Activated CD4-positive, alpha-beta T cell treated with anti-CD3 and anti-CD28 coated beads for 36 hours (primary cell): ENCODE data around the gene CGB3. TPM values are rescaled to one million over a fixed set of nuclear protein-coding genes. Genes with fewer than 3 reads are reported as not detected.
"Not testable (repeated sequence)": the region's sequence is repeated elsewhere in the genome, so short reads cannot be mapped to it uniquely, and the experiment has no call there.

Experiments
- ATAC-seq: fragments of 200-7000 bp; cut with Tn5 transposase; one replicate; pipeline ENCODE4 v1.10.0; 2021; ENCODE audit warnings: mild to moderate bottlenecking, moderate library complexity
- CTCF ChIA-PET: fragments of 350-600 bp; sonication (Branson Sonifier 250); formaldehyde crosslinking; loops from one replicate; lab custom pipeline; 2021; ENCODE audit warnings: antibody characterized with exemption; lab: Charles Lee
- POLR2A ChIA-PET: fragments of 350-600 bp; sonication (Branson Sonifier 250); formaldehyde crosslinking; loops from one replicate; lab custom pipeline; 2021; ENCODE audit warnings: antibody characterized with exemption, inconsistent platforms; lab: Charles Lee
- DNase-seq: peaks from one replicate; pipeline ENCODE4 v3.0.0-alpha.2; 2020
- H3K27ac Mint-ChIP-seq: one replicate; pipeline ENCODE4 v1.8.0; 2021; ENCODE audit warnings: mixed read lengths
- H3K27me3 Mint-ChIP-seq: one replicate; pipeline ENCODE4 v1.8.0; 2021; ENCODE audit warnings: mixed read lengths
- H3K36me3 Mint-ChIP-seq: one replicate; pipeline ENCODE4 v1.8.0; 2021; ENCODE audit warnings: low read depth, mixed read lengths
- H3K4me1 Mint-ChIP-seq: one replicate; pipeline ENCODE4 v1.8.0; 2021; ENCODE audit warnings: mixed read lengths
- H3K4me3 Mint-ChIP-seq: one replicate; pipeline ENCODE4 v1.8.0; 2021; ENCODE audit warnings: mild to moderate bottlenecking, moderate library complexity, mixed read lengths
- H3K9me3 Mint-ChIP-seq: one replicate; pipeline ENCODE4 v1.8.0; 2021; ENCODE audit warnings: low read depth, mixed read lengths
- intact Hi-C, 2 experiments: fragments of 100-400 bp; cut with DNase I in 1 of 2; cut with micrococcal nuclease in 1 of 2; formaldehyde crosslinking; loops; one replicate each; pipeline versions ENCODE4 v1.14.2 to v1.15.1; 2022 to 2024; cut with DNase I, micrococcal nuclease
- total RNA-seq, 2 experiments: library from RNA; stranded (reverse); gene quantifications; one replicate each; pipeline ENCODE4 v1.2.3, GENCODE V29; 2021

The CGB3 gene
- total RNA-seq = not detected

GRCh38 chr19:49024233-49024632 is at the start of gene CGB3:
Gene CGB3 (minus strand): TSS chr19:49024333. CDS start chr19:49023971, 362 bp downstream.
- H3K36me3 Mint-ChIP-seq, H3K4me3 Mint-ChIP-seq, POLR2A ChIA-PET, H3K27me3 Mint-ChIP-seq, ATAC-seq, DNase-seq, CTCF ChIA-PET, H3K9me3 Mint-ChIP-seq, H3K27ac Mint-ChIP-seq, intact Hi-C loops: not testable (repeated sequence)
- H3K4me1 Mint-ChIP-seq = peaks cover 10% of the 10 kb centered on the region

GRCh38 chr19:49071860-49072547 is 47.9 kb upstream of the CGB3 start:
- Mint-ChIP-seq H3K4me3 (no peak overlapping the region), H3K27ac (no peak overlapping the region), H3K36me3 (no peaks in the 10 kb centered on the region), H3K4me1 (peaks cover 7% of the 10 kb centered on the region), H3K27me3 (peaks cover 58% of the 10 kb centered on the region), H3K9me3 (no peaks in the 10 kb centered on the region)
- ChIA-PET POLR2A (no interaction called here), CTCF (no interaction called here)
- ATAC-seq = no peak
- peak; percentile 49 for DNase-seq
- intact Hi-C loops = no loop called here

- H3K27ac Mint-ChIP-seq = no peak overlapping the region
- no peak overlapping the region for H3K4me3 Mint-ChIP-seq
- ATAC-seq (no peak), DNase-seq (no peak)
- ChIA-PET POLR2A (no interaction called here), CTCF (interaction anchor here (0.9 to 1.7 kb wide), 3 partner anchors 10 to 73 kb away, joined by 3 to 8 read pairs (median 5); no protein-coding TSS in a partner anchor)
- no peaks in the 10 kb centered on the region for H3K36me3 Mint-ChIP-seq
- no peaks in the 10 kb centered on the region for H3K9me3 Mint-ChIP-seq
- intact Hi-C loops = no loop called here
- H3K4me1 Mint-ChIP-seq = peaks cover 7% of the 10 kb centered on the region
- H3K27me3 Mint-ChIP-seq = peaks cover 67% of the 10 kb centered on the region
These were observed 46.3 kb upstream of the CGB3 start for GRCh38 chr19:49070416-49070815.

- H3K4me1 Mint-ChIP-seq = peaks cover 7% of the 10 kb centered on the region
- ChIA-PET POLR2A (no interaction called here), CTCF (interaction anchor here (0.7 to 1.7 kb wide), 2 partner anchors 8 to 37 kb away, joined by 3 to 8 read pairs; no protein-coding TSS in a partner anchor)
- ATAC-seq = no peak
- no peak for DNase-seq
- intact Hi-C loops = no loop called here
- no peak overlapping the region for H3K27ac Mint-ChIP-seq
- H3K4me3 Mint-ChIP-seq = no peak overlapping the region
- H3K9me3 Mint-ChIP-seq = no peaks in the 10 kb centered on the region
- no peaks in the 10 kb centered on the region for H3K36me3 Mint-ChIP-seq
- H3K27me3 Mint-ChIP-seq = peaks cover 68% of the 10 kb centered on the region
These were observed 44.9 kb upstream of the CGB3 start for GRCh38 chr19:49069026-49069425.

DNA sequence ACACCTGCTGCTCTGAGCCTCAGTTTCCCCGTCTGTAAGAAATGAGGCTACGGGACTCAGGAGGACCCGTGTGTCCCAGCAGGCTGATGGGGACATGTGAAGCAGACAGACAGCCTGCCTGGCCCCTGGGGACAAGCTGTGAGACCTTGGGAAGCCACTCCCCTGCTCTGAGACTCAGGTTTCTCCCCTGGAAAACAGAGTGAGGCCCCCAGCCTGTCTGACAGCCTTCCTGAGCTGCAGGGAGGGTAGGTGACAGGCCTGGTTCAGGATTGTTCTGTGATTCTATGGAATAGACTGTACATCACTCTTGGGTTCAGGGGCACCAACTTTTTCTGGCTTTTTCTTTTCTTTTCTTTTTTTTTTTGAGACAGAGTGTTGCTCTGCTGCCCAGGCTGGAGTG is 43.4 kb upstream of the CGB3 start:
- no peaks in the 10 kb centered on the region for H3K4me1 Mint-ChIP-seq
- ChIA-PET POLR2A (no interaction called here), CTCF (no interaction called here)
- intact Hi-C loops = no loop called here
- H3K9me3 Mint-ChIP-seq = no peaks in the 10 kb centered on the region
- H3K4me3 Mint-ChIP-seq = no peak overlapping the region
- H3K36me3 Mint-ChIP-seq = no peaks in the 10 kb centered on the region
- DNase-seq (no peak), ATAC-seq (no peak)
- H3K27ac Mint-ChIP-seq = no peak overlapping the region
- H3K27me3 Mint-ChIP-seq = peaks cover 59% of the 10 kb centered on the region

GRCh38 chr19:49065905-49066512 is 41.9 kb upstream of the CGB3 start:
- H3K27me3 Mint-ChIP-seq = peaks cover 53% of the 10 kb centered on the region
- CTCF ChIA-PET = interaction anchor here (1.0 to 1.6 kb wide), 2 partner anchors 10 to 32 kb away, joined by 3 read pairs; no protein-coding TSS in a partner anchor
- H3K27ac Mint-ChIP-seq = no peak overlapping the region
- H3K36me3 Mint-ChIP-seq = no peaks in the 10 kb centered on the region
- H3K9me3 Mint-ChIP-seq = no peaks in the 10 kb centered on the region
- POLR2A ChIA-PET = no interaction called here
- no peak for ATAC-seq
- DNase-seq = no peak
- no peaks in the 10 kb centered on the region for H3K4me1 Mint-ChIP-seq
- H3K4me3 Mint-ChIP-seq = no peak overlapping the region
- intact Hi-C loops = no loop called here

DNA sequence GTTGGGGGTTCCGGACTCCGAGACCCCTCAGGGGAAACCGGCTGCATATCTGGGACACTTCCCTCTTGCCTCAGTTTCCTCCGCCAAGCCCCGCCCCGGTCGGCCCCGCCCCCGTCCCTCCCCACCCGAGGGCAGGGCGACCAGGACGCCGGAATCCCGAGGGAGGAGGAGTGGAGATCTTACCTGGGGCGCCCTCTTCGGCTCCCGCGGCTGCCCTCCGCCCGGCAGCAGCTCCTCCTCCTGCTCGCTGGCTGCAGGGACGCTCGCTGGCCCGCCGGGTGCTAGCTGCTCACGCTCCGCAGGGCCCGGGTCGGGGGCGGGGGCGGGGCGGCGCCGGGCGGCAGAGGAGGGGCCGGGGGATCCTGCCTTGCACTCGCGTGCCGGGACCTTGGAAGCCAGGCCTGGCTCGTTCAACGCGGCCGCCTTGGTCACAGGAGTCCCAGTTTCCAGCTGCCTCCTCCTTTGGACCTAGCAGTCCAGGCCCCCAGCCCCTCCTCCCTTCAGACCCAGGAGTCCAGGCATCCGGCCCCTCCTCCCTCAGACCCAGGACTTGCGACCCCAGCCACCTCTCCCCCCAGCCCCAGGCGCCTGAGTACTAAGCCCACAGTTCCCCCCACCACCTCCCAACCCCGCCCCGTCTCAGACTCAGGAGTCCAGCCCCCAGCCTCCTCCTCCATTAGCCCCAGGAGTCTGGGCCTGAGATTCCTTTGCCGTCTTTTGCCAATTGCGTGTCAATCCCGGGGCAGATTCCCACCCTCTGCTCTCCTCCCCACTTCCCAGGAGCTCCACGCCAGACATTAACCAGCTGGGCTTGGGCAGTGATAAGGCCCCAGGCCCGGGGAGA is 40.9 kb upstream of the CGB3 start, which contains the start of gene NTF4:
Gene NTF4, minus strand, starts transcription at position 51 of the 844 bp plus-strand sequence. CDS start 2,821 bp downstream, outside the sequence.
- Mint-ChIP-seq H3K4me1 (no peaks in the 10 kb centered on the region), H3K9me3 (no peaks in the 10 kb centered on the region), H3K27me3 (peaks cover 51% of the 10 kb centered on the region), H3K27ac (no peak within 1 kb of the TSS), H3K36me3 (no peaks in the 10 kb centered on the region), H3K4me3 (no peak within 1 kb of the TSS)
- POLR2A ChIA-PET = interaction anchor here (0.6 kb wide), 1 partner anchor 257 kb away, joined by 5 read pairs; no protein-coding TSS in a partner anchor
- intact Hi-C loops = no loop called here
- peak; percentile 32 for DNase-seq
- peak; percentile 36 for ATAC-seq
- CTCF ChIA-PET = interaction anchor here (1.6 kb wide), 1 partner anchor 9 kb away, joined by 3 read pairs; no protein-coding TSS in a partner anchor

DNA sequence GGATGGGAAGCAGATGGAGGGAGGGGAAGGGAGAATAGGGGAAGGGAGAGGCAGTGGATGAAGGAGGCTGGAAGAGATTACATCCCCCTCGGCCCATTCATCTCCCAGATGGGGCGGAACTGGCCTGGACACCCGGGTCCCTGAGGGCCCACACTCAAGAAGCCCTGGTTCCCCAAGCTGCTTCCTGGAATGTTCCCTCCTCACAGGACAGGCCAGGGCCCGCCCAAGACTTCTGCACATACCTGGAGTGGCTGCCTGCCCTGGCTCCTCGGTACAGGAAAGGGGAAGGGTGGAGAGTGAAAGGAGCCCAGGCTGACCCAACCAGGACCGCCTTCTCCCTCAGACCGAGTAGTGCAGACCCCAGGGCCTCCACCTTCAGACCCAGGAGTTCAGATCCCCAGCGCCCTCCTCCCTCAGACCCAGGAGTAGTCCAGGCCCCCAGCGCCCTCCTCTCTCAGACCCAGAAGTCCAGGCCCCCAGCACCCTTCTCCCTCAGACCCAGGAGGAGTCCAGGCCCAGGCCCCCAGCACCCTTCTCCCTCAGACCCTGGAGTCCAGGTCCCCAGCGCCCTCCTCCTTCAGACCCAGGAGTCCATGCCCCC is 40.0 kb upstream of the CGB3 start:
- no peaks in the 10 kb centered on the region for H3K4me1 Mint-ChIP-seq
- H3K27ac Mint-ChIP-seq = no peak overlapping the region
- ATAC-seq (no peak), DNase-seq (no peak)
- intact Hi-C loops = no loop called here
- no peaks in the 10 kb centered on the region for H3K36me3 Mint-ChIP-seq
- CTCF ChIA-PET = interaction anchor here (1.6 kb wide), 1 partner anchor 8 kb away, joined by 3 read pairs; no protein-coding TSS in a partner anchor
- POLR2A ChIA-PET = no interaction called here
- H3K9me3 Mint-ChIP-seq = no peaks in the 10 kb centered on the region
- H3K27me3 Mint-ChIP-seq = peaks cover 50% of the 10 kb centered on the region
- H3K4me3 Mint-ChIP-seq = no peak overlapping the region

DNA sequence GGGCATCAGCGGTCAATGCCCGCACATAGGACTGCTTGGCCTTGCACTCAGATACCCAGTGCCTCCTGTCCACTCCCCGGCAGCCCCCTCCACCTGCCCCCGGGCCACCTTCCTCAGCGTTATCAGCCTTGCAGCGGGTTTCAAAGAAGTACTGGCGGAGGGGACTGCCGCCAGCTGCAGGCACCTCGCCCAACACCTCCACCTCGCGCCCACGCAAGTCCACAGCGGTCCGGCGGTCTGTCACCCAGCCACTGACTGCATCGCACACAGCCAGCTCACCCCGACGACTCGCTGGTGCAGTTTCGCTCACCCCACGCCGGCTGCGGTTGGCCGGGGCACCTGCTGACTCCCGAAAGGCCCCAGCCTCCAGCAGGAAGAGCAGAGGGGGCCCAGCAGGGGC is 37.3 kb upstream of the CGB3 start:
- intact Hi-C loops = no loop called here
- POLR2A ChIA-PET = no interaction called here
- no peak for ATAC-seq
- CTCF ChIA-PET = interaction anchor here (1.4 to 1.7 kb wide), 2 partner anchors 9 to 137 kb away, joined by 5 to 8 read pairs; no protein-coding TSS in a partner anchor
- Mint-ChIP-seq H3K27me3 (peaks cover 56% of the 10 kb centered on the region), H3K4me3 (no peak overlapping the region), H3K27ac (no peak overlapping the region), H3K4me1 (peaks cover 17% of the 10 kb centered on the region), H3K36me3 (no peaks in the 10 kb centered on the region), H3K9me3 (no peaks in the 10 kb centered on the region)
- DNase-seq = no peak

- H3K4me1 Mint-ChIP-seq = peaks cover 20% of the 10 kb centered on the region
- H3K9me3 Mint-ChIP-seq = no peaks in the 10 kb centered on the region
- H3K27ac Mint-ChIP-seq = no peak overlapping the region
- no peaks in the 10 kb centered on the region for H3K36me3 Mint-ChIP-seq
- peaks cover 52% of the 10 kb centered on the region for H3K27me3 Mint-ChIP-seq
- intact Hi-C loops = no loop called here
- H3K4me3 Mint-ChIP-seq = no peak overlapping the region
- DNase-seq = no peak
- no peak for ATAC-seq
- CTCF ChIA-PET = interaction anchor here (1.3 to 1.7 kb wide), 3 partner anchors 9 to 138 kb away, joined by 4 to 8 read pairs (median 5); no protein-coding TSS in a partner anchor
- POLR2A ChIA-PET = interaction anchor here (0.6 kb wide), 1 partner anchor 134 kb away, joined by 4 read pairs; no protein-coding TSS in a partner anchor
These were observed 36.9 kb upstream of the CGB3 start for GRCh38 chr19:49061000-49061399.
